Activated T-cell treated with anti-CD3 and anti-CD28 coated beads, Interleukin-2, amount 50 U/mL, for 48 hours (primary cell): ENCODE results near the gene SRCAP.

Experiments used
- DNase-seq, 2 experiments: peaks; one replicate each; pipeline ENCODE4 v3.0.0-alpha.2; 2020

SRCAP gene

DNA sequence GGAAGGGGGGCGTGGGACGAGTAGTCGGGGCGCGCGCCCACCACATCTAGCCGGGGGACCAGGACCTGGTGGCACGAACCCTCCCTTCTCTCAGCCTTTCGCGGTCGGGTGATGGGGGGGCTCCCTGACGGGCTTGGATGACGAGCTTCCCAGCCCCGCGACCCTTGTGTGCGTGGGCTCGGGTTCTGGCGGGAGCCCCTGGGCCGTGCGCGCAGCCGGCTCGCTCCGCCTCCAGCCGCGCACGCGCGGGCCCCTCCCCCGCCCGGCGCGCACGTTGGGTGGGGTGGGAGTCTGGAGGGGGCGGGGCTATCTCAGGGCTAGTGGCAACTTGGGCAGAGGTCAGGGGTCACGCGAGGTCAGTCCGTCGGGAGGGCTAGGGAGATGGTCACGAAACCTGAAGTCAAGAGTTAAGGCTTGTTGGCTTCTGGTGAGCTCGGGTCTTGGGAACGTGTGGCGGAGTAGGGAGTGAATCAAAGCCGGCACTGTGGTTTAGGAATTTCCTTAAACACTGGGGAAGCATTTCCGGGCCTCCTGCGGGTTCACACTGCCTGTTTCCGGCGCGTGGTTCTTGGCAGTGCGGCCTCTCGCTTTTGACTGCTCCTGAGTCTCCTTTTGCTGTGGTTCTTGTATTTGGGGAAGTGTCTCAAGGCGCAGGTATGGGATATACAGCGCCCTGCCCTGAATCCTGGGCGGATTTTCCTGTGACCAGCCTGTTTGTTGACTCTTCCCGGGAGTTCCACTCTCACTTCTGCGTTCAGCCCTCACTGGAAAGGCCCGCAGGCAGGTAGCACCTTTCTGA, at the start of gene SRCAP:
TSS of gene SRCAP (plus strand) at position 356 of the 799 bp plus-strand sequence. CDS start 1,654 bp downstream, outside the sequence.
- peak; percentile 94 for DNase-seq

DNA sequence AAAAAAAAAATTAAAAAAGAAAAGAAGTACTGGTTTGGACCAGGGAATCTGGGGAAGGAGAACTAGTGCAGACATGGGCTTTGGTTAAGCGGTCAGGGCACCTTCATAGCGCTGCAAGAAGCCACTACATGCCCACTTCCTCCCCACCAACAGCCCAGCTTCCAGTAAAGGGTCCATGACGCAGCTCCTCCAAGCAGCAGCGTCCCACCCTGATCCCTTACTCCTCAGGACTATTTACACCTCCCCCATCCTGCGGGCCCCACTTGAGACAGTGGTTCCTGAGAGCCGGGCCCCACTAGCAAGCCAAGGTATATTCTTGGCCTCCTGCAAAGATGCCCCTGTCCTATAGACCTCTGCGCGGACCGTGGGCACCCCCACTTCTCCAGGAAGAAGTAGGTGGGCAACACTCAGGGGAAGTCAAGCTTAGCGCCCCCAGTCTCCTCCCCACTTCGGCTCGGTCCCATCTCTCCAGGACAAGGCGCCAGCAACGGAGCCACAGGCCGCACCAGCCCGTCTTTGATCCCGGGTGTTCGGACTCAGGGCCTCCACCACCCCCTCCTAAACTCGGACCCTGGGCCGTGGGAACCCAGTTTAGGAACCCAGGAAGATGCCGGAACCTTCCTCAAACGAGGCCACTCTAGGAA, 49.1 kb upstream of the SRCAP start:
- DNase-seq, result no peak

DNA sequence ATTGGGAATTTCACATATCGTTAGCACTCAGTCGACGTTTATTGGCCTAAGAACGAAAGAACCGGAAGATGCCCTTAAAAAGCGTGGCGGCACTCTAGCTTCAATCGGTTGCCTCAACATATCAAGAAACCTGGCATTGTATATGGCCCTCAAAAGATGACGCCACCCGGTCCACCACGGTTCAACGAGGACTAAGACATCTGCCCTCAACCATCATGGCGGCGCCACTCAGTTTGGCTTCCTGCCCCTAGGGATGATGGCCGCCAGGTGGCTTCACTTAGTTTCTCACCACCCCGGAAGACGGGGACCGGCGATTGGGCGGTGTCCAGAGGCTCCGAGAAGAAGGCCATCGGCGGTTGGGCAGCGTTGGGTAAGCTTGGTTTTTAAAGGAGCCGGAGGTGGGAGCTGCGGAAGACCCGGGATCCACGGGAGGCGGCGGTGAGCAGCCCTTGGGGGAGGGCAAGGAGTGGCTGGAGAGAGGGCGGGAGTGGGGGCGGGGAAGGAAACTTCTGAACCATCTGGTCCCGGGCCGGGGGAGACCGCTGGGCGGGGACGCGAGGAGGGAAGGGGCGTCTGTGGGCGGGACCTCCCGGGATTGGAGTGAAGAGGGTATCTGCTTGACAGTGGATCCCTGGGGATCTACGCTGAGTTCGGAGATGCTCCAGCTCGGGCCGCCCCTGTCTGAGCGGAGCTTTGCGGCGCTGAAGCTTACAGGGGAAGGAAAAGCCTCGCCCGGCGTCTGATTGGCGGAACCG, 48.4 kb upstream of the SRCAP start, which contains the start of gene PRR14:
TSS of gene PRR14 (plus strand) at position 592 of the 755 bp plus-strand sequence. CDS start 686 bp downstream, outside the sequence.
- DNase-seq, result peak; percentile 98 to 99

DNA sequence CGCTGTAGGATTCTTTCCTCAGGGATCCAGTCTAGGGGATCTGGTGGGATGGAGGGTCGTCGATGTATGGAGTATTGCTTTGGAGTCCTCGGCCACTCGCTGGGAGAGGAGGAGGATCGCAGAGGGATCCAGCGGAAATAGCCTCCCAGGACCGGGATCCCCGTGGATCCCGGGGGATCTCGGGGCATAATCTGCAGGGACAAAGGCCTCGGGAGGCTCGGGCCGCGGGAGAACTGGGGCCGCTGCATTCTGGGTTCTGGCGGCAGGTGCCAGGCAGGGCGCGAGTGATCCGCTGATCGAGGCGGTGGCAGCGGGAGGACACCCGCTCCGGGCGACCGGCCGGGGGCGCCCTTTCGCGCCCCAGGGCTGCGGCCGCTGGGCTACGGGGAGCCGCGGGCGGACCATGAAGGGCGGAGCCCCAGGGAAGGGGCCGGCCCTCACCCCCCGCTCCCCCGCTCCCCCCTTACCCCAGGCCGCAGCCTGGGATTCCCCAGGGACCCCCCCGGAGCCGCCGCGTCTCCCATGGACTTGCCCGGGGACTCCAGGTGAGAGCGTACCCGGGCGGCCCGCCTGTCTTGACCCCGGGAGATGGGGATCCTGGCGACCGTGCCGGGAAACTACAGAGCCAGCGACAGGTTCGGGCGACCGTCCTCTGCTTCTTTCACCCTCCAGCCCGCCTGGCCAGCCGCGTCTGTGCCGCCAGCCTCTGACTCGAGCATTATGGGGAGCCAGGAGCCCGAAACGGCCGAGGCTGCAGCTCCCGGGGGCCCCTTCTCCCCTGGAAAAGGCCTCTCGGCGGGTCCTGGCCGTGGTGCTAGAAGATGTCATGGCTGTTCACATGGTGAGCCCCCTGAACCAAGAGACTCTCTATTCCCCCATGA, 47.6 kb upstream of the SRCAP start:
- DNase-seq, result peak; percentile 84 to 89

DNA sequence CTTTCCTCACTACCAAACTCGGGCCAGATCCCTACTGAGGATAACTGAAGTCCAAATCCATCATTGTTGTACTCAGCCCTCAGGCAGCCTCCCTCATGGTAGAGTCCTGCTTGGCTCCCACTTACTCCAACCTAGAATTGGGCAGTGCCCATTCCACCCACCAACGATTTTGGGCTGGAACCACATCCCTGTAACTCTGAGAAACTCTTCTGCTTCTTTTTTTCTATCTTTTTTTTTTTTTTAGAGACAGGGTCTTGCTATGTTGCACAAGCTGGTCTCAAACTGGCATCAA, 47.0 kb upstream of the SRCAP start:
- no peak for DNase-seq

DNA sequence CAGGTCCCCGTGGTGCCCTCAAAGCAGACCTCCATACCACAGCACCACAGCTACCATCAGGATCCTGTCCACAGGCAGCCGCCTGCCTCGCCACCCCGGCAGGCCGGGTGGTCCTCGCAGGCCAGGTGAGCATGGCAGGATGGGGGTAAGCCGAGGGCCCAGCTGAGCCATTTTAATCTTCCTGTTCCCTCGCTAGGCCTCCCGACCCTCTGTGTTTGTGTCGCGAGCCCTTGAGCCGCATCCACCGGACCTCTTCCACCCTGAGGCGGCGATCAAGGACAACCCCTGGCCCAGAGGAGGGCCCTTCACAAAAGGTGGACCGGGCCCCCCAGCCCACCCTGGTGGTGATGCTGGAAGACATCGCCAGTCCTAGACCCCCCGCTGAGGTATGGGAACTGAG, 46.3 kb upstream of the SRCAP start:
- DNase-seq, result no peak

DNA sequence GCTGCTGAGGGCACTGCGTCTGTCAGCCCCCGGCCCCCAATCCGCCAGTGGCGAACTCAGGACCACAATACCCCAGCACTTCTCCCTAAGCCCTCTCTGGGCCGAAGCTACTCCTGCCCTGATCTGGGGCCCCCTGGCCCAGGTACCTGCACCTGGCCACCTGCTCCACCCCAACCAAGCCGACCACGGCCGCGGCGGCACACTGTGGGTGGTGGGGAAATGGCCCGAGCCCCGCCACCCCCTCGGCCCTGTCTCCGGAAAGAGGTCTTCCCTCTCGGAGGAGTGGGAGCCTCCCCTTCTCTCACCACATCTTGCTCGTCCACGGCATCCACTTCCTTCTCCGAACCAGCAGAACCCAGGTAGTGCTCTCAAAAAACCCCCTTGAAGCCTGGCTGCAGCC, 44.1 kb upstream of the SRCAP start:
- no peak for DNase-seq

DNA sequence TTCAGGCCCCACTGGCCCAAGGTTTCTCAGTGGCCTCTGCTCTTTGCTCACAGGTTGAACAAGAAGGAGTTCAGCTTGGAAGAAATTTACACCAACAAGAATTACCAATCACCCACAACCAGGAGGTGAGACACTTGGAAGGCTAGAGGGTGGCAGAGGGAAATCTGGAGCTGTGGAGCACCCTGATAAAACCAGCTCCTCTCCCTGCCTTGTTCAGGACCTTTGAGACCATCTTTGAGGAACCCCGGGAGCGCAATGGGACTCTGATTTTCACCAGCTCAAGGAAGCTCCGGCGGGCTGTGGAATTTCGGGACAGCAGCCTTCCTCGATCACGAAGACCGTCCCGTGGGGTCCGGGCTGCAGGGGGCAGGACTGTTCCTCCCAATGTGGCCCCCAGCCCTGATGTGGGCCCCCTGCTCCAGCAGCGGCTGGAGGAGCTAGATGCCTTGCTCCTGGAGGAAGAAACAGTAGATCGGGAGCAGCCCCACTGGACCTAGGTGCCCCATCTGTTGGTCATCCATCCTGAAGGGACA, 43.1 kb upstream of the SRCAP start:
- no peak for DNase-seq

DNA sequence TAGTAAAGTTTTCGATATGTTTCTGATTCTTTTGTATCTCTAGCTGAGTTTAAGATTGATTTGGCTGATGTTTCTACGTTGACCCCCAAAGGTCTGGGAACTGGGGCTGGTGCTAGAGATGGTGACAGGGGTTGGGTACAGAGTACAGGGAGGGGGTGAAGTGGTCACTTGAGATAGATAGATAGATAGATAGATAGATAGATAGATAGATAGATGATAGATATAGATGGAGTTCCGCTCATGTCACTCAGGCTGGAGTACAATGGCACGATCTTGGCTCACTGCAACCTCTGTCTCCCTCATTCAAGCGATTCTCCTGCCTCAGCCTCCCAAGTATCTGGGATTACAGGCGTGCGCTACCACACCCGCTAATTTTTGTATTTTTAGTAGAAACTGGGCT, 42.6 kb upstream of the SRCAP start:
- DNase-seq, result no peak

DNA sequence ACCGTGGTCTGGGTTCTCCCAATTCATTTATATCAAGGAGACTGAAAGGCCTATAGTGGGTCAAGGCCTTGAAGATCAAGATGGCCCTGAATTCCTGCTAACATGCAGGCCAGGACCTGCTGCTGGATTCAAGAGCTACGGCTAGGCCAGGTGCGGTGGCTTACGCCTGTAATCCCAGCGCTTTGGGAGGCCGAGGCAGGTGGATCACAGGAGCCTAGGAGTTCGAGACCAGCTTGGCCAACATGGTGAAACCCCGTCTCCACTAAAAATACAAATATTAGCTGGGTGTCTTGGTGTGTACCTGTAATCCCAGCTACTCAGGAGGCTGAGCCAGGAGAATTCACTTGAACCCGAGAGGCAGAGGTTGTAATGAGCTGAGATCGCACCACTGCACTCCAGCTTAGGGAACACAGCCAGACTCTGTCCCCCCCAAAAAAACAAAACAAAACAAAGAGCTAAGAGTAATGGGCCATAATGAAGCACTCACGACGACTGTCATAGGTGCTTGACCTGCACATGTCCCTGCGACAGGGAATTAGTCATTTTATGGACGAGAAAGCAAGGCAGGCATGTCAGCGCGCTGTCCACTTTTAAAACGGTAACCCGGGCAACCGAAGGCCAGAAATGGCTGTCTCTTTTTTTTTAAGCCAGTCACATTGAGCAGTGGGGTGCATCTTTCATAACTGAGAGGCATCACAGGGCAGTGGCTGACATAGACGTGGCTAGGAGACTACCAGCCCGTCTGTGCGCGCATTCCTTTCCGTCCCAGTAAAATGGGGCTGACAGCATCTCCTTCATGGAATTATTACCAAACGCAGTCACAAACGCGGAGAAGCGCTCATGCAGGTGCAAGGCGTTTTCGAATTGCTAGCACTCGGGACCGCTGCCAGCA, 41.8 kb upstream of the SRCAP start:
- no peak for DNase-seq

DNA sequence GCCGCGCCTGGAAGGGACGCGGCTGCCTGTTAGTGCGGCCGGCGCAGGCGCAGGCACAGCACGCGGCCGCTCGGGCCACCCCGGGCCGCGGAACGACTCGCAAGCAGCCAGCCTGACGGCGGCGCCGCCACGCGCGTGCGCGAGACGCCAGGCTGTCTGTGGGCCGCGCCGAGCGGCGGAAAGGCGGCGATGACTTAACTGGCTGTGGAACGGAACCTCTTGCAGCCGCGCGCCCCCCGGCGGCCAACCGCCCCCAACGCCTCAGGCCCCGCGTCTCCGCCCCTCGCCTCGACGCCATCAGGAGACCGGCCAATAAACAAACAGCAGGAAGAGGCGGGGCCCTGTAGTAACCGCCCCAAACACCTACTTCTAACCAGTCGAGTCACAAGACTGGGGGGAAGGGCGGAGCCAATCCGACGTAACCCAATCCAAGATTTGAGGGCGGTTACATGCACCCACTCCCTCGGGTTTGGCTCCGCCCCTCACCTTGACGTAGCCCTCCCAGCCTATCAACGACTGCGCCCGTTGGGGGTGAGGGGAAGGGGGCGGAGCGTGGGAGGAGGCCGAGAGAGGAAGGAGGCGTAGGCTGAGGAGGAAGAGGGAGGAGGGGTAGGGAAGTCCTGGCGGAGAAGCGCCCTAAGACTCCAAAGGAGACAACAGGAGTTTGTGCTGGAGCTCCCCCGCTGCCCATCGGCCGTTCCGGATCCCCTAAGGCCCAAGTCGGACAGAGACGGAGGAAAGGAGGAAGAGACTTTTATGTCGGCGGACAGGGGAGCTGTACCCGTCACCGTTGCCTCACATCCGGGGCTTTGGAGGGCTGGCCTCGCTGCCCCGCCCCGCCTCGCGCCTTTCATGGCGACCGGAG, 40.9 kb upstream of the SRCAP start, which contains the start of gene FBRS:
TSS of gene FBRS (plus strand) at position 566 of the 865 bp plus-strand sequence. CDS start 1,088 bp downstream, outside the sequence.
- peak; percentile 100 for DNase-seq

DNA sequence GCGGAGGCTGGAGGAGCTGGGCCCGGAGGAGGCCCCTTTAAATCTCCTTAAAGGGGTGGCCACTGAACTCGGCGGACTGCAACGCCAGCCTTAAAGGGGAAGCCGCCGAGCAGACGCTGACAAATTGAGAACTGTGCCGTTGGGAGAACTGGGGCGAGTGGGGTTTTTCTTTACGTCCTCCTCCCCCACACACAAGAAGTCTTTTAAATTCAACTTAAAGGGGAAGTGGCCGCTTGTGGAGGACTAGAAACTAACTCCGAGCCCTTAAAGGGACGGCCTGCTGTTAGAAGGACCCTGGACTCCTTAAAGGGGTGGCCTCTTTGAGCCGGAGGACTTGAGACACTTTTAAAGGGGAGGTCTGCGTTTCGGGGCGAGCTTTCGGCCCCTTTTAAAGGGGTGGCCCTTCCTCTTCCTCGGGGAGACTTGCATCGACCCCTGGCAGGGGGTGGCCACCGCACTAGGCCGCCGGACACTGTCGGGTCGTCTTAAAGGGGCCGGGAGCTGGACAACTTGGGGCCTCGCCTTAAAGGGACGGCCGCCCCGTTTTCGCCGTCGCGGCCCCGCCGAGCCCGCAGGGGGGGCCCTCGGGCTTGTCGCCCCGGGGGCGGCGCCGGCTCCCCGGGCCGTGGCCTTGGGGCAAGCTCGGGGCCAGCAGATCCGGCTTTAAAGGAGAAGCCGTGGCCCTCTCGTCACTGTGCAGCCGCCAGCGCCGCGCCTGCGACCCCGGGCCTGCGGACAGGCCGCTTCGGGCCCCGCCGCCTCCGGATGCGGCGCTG, 40.1 kb upstream of the SRCAP start:
- no peak for DNase-seq

DNA sequence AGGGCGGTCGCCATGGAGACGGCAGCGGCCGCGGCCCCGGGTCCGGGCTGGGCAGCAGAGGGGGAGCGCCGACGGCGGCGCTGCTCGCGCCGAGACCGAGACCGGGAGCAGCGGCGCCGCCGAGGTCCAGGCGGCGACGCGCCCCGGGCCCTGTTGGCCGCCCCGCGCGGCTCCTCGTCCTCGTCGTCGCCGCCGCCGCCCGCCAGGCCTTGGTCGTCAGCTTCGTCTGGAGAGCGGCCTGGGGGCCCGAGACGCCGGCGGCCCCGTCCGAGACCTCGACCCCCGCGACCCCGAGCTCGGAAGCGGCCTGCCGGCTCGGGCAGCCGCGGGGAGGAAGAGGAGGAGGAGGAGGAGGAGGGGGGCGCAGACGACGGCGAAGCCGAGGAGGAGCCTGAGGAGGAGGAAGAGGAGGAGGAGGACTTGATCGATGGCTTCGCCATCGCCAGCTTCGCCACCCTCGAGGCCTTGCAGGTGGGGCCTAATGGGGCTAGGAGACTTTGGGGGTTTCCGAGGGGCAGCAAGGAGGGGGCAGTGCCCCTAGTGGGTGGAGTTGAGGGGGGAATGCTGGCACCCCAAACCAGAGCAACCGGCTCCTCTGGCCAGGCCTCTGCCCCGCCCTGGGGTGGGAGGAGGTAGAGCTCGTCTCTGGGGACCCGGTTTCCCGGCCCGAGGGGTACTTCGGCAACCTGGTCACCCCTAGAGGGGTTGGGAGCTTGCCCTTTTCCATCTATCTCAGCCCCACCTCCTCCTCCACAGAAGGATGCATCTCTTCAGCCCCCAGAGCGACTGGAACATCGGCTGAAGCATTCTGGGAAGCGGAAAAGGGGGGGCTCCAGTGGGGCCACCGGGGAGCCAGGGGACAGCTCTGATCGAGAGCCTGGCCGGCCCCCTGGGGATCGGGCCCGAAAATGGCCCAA, 39.2 kb upstream of the SRCAP start:
- peak; percentile 71 to 72 for DNase-seq

DNA sequence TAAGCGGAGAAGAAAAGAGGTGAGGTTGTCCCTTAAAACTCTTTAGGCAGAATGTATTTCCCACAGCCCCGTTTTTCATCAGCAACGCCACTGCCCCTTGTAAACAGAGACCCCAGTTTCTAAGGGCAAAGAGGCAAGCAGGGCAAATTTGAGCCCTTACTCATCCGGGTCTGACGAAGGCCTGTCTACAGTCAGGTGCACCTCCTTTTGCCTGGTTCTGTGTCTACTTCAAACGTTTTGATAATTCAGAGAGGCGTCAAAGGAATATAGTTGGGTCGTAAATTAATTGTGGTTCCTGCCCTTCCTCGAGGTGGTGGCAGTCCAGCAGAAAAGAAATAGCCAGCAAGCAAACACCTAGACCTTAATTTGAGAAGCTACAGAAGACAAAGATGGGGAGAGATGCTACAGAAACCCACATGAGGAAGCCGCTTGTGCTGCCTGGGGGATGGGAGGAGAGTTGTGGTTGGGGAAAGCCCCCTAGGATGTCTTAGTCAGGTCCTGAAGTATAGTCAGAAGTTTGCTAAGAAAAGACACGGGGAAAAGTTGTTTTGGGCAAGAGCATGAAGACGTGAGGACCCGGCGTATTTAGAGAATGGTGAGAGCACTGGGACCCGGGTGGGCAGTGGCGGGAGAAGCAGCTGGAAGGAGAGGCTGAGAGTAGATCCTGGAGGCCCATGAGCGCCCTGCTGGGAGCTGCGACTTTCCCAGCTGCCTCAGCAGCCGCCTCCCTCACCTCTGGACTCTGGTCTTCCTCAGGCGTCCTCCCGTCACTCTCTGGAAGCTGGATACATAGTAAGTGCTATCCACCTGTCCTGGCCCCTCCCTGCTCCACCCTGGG, 38.3 kb upstream of the SRCAP start:
- peak; percentile 82 to 86 for DNase-seq

DNA sequence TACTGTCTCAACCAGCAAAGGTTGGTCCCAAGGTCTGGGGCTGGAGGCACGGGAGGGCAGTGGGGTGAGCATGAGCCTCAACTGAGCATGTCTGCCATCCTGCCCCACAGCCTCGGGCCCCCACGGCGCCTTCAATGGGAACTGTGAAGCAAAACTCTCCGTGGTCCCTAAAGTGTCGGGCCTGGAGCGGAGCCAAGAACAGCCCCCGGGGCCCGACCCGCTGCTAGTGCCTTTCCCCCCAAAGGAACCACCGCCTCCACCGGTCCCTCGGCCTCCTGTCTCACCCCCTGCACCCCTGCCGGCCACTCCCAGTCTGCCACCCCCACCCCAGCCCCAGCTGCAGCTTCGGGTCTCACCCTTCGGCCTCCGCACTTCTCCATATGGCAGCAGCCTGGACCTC, 36.5 kb upstream of the SRCAP start:
- no peak for DNase-seq

DNA sequence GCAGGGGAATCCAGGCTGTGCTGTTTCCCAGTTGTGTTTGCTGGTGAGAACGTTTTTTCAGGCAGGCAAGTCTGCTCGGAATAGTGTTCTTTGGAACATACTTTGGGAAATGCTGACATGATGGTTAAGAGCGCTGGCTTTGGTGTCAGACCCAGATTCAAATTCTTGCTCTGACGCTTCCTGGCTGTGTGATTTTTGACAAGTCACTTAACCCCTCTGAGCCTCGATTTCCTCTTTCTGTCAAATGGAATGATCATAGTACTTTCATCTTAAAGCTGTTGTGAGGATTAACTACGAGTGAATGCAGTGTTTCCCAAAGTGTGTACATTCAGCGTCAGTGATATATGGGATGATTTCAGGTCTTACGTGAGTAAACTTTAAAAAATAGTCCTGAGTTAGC, 35.9 kb upstream of the SRCAP start:
- no peak for DNase-seq

DNA sequence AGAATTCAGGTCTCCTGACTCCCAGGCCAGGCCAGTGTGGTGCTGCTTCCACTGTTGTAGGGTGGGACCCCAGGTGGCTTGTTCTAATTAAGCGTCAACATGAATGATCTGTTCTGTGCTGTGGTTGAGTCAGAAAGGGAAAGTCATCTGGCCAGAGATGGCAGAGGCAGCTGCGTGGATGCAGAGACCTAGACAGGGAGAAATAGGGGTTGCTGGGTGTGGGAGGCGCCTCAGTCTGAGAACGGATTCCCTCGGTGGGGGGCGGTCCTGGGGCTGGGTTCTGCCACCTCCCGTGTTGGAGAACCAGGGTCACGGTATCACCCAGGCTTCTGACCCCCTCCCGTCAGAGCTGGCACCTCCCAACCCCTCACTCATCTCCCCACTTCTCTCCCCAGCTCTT, 35.2 kb upstream of the SRCAP start:
- DNase-seq, result no peak
